Glutamatergic neuron (in vitro differentiated cells): ENCODE data around the gene NUDT3. TPM values are rescaled to one million over a fixed set of nuclear protein-coding genes. Genes with fewer than 3 reads are reported as not detected.

ENCODE experiments used
- DNase-seq: peaks from one replicate; pipeline ENCODE4 v3.0.0; 2022
- H3K27ac Mint-ChIP-seq: one replicate; pipeline ENCODE4 v1.8.0; 2020; ENCODE audit warnings: mild to moderate bottlenecking, mixed read lengths, inconsistent platforms; ENCODE audit not compliant: unreplicated experiment
- H3K27me3 Mint-ChIP-seq: one replicate; pipeline ENCODE4 v1.8.0; 2020; ENCODE audit warnings: mild to moderate bottlenecking, moderate library complexity, mixed read lengths, inconsistent platforms; ENCODE audit not compliant: unreplicated experiment
- H3K36me3 Mint-ChIP-seq: one replicate; pipeline ENCODE4 v1.8.0; 2020; ENCODE audit warnings: mild to moderate bottlenecking, mixed read lengths, inconsistent platforms; ENCODE audit not compliant: unreplicated experiment
- H3K4me1 Mint-ChIP-seq: one replicate; pipeline ENCODE4 v1.8.0; 2020; ENCODE audit warnings: mild to moderate bottlenecking, low read depth, mixed read lengths, inconsistent platforms; ENCODE audit not compliant: unreplicated experiment
- H3K4me3 Mint-ChIP-seq: one replicate; pipeline ENCODE4 v1.8.0; 2020; ENCODE audit warnings: mild to moderate bottlenecking, mixed read lengths, inconsistent platforms; ENCODE audit not compliant: unreplicated experiment
- H3K9me3 Mint-ChIP-seq: one replicate; pipeline ENCODE4 v1.8.0; 2020; ENCODE audit warnings: mild to moderate bottlenecking, moderate library complexity, mixed read lengths, inconsistent platforms; ENCODE audit not compliant: unreplicated experiment
- CTCF ChIP-seq: fragments of 200-600 bp; sonication (generic); IDR thresholded peaks from one replicate; pipeline ENCODE4 v1.5.0; 2021; ENCODE audit not compliant: partially characterized antibody, unreplicated experiment
- total RNA-seq: library from RNA; stranded (reverse); fragmentation: NEBNext Ultra II Directional; extraction: Animal tissue kit (Norgen Biotek cat#: 25700); gene quantifications from one replicate; pipeline ENCODE4 v1.2.1, GENCODE V29; 2021; ENCODE audit not compliant: unreplicated experiment

The NUDT3 gene
- total RNA-seq, 1 donor from 2014 or later = 76.1 TPM

DNA sequence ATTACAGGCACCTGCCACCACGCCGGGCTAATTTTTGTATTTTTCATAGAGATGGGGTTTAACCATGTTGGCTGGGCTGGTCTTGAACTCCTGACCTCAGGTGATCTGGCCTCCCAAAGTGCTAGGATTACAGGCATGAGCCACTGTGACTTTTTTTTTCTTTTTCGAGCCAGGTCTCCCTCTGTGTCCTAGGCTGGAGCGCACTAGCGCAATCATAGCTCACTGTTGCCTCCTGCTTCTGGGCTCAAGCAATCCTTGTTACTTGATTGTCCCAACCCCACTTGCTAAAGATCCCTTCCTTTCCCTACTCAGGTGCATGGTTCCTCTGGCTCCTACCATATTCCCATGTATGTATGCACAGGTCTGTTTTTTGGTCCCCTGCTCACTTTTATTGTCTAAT lies 116.3 kb downstream of the NUDT3 start:
- TF ChIP-seq CTCF = no peak
- no peak overlapping the region for H3K27ac Mint-ChIP-seq
- H3K4me1 Mint-ChIP-seq = peaks cover 11% of the 10 kb centered on the region
- H3K27me3 Mint-ChIP-seq = peaks cover 2% of the 10 kb centered on the region
- H3K36me3 Mint-ChIP-seq = peaks cover 10% of the 10 kb centered on the region
- no peak overlapping the region for H3K4me3 Mint-ChIP-seq
- H3K9me3 Mint-ChIP-seq = peaks cover 2% of the 10 kb centered on the region
- DNase-seq = no peak

GRCh38 chr6:34275128-34275804 lies 117.2 kb downstream of the NUDT3 start:
- H3K4me3 Mint-ChIP-seq = no peak overlapping the region
- no peak for TF ChIP-seq CTCF
- H3K27me3 Mint-ChIP-seq = peaks cover 2% of the 10 kb centered on the region
- H3K36me3 Mint-ChIP-seq = peaks cover 10% of the 10 kb centered on the region
- H3K27ac Mint-ChIP-seq = no peak overlapping the region
- no peak for DNase-seq
- H3K4me1 Mint-ChIP-seq = peaks cover 11% of the 10 kb centered on the region
- peaks cover 2% of the 10 kb centered on the region for H3K9me3 Mint-ChIP-seq

DNA sequence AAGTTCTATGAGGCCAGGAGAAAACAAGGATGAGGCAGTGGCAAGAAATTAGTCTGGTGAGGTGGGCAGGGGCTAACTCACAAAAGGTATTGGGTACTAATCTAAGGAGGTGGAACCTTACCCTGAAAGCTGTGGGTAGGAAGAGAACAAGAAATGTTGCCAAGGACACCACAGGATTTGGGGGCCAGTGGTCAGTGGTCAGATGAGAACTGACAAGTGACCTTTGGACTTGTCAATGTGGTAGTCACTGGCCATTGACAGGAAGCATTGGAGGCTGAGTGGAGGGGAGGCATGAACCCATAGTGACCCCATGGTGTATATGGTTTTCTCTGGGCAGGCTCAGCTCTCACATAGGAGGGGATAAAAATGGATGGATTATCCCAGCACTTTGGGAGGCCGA lies 118.3 kb downstream of the NUDT3 start:
- Mint-ChIP-seq H3K9me3 (peaks cover 2% of the 10 kb centered on the region), H3K27me3 (peaks cover 2% of the 10 kb centered on the region), H3K4me1 (peaks cover 11% of the 10 kb centered on the region), H3K27ac (no peak overlapping the region), H3K36me3 (peaks cover 10% of the 10 kb centered on the region), H3K4me3 (no peak overlapping the region)
- DNase-seq = no peak
- TF ChIP-seq CTCF = no peak

- Mint-ChIP-seq H3K27ac (no peak overlapping the region), H3K36me3 (peaks cover 8% of the 10 kb centered on the region), H3K4me1 (peaks cover 9% of the 10 kb centered on the region), H3K27me3 (peaks cover 2% of the 10 kb centered on the region), H3K4me3 (no peak overlapping the region), H3K9me3 (peaks cover 2% of the 10 kb centered on the region)
- no peak for TF ChIP-seq CTCF
- no peak for DNase-seq
Measured at GRCh38 chr6:34273242-34273805, 119.1 kb downstream of the NUDT3 start.
